Smooth muscle cell of the coronary artery (primary cell): Measurements from ENCODE around the gene TRIM44. TPM values are rescaled to one million over a fixed set of nuclear protein-coding genes. Genes with fewer than 3 reads are reported as not detected.

Source experiments
- total RNA-seq: library from RNA; depleted of rRNA; stranded (reverse); fragments of >200 nt; gene quantifications from 2 replicates; pipeline ENCODE4 v1.2.3, GENCODE V29; 2014; ENCODE audit warnings: low replicate concordance

The TRIM44 gene
- 17.1 and 21.1 TPM in 2 replicates for total RNA-seq

GRCh38 chr11:35662649-35663407 is at the start of gene TRIM44:
TSS of gene TRIM44 (plus strand) at chr11:35662775. CDS start at chr11:35663112, 337 bp downstream.

GRCh38 chr11:35617687-35618496 is 44.7 kb upstream of the TRIM44 start, which contains the start of gene FJX1:
TSS of gene FJX1 (plus strand) at chr11:35618460. CDS start at chr11:35618637, 177 bp downstream.

Other genes starting within 250 kb of the TRIM44 start
- gene SLC1A2, start 243.2 kb upstream of the TRIM44 start, total RNA-seq: 0.15 and 71.1 TPM in 2 replicates
- 30.7 and 1,061 TPM in 2 replicates for gene PAMR1, start 137.2 kb upstream of the TRIM44 start, total RNA-seq
- gene FJX1, start 44.3 kb upstream of the TRIM44 start, total RNA-seq: 8.8 and 18.1 TPM in 2 replicates